Stimulated activated CD4-positive, alpha-beta T cell treated with anti-CD3 and anti-CD28 coated beads, Interleukin-4, amount 100 ng/mL, for 24 hours (primary cell): ENCODE results near the gene TANK.
A peak's percentile ranks its signal among the peaks of the same experiment; 100 is the strongest.

ENCODE experiments used
- DNase-seq: peaks from one replicate; pipeline ENCODE4 v3.0.0-alpha.2; 2020

The TANK gene

GRCh38 chr2:161134547-161135518 is 25.4 kb upstream of the TANK start:
- DNase-seq, result no peak

GRCh38 chr2:161135951-161136593 is 24.2 kb upstream of the TANK start:
- no peak for DNase-seq

- DNase-seq, result peak; percentile 54
Measured at GRCh38 chr2:161136696-161137324, 23.4 kb upstream of the TANK start.

GRCh38 chr2:161138429-161138828 is 21.8 kb upstream of the TANK start:
- DNase-seq, result peak; percentile 25

GRCh38 chr2:161139098-161139987 is 20.9 kb upstream of the TANK start:
- DNase-seq, result no peak

GRCh38 chr2:161141033-161141432 is 19.2 kb upstream of the TANK start:
- peak; percentile 58 for DNase-seq

- no peak for DNase-seq
Measured at GRCh38 chr2:161146209-161146775, 13.9 kb upstream of the TANK start.

- DNase-seq, result no peak
Measured at GRCh38 chr2:161146996-161147395, 13.2 kb upstream of the TANK start.

- DNase-seq, result no peak
Measured at GRCh38 chr2:161147856-161148255, 12.4 kb upstream of the TANK start.

GRCh38 chr2:161150704-161151103 is 9.5 kb upstream of the TANK start:
- DNase-seq, result no peak

GRCh38 chr2:161152302-161152701 is 7.9 kb upstream of the TANK start:
- DNase-seq, result no peak

- no peak for DNase-seq
Measured at GRCh38 chr2:161158882-161159281, 1.3 kb upstream of the TANK start.

- DNase-seq, result no peak
Measured at GRCh38 chr2:161159456-161160225, 587 bp upstream of the TANK start.

GRCh38 chr2:161161074-161161706 is 962 bp downstream of the TANK start:
- DNase-seq, result no peak

- no peak for DNase-seq
Measured at GRCh38 chr2:161163440-161163839, 3.2 kb downstream of the TANK start.

- no peak for DNase-seq
Measured at GRCh38 chr2:161164161-161164560, 3.9 kb downstream of the TANK start.

- DNase-seq, result no peak
Measured at GRCh38 chr2:161165266-161165665, 5.0 kb downstream of the TANK start.

GRCh38 chr2:161165811-161166210 is 5.6 kb downstream of the TANK start:
- no peak for DNase-seq

GRCh38 chr2:161166538-161167409 is 6.5 kb downstream of the TANK start:
- DNase-seq, result peak; percentile 80

- DNase-seq, result no peak
Measured at GRCh38 chr2:161169335-161169734, 9.1 kb downstream of the TANK start.
